Heart left ventricle (tissue), 13 donors: ENCODE measurements around the gene PLA2R1.

Experiments
- CTCF ChIP-seq, 12 donors: fragments of 200-600 bp; sonication (generic) in 4 of 12; IDR thresholded peaks; one replicate each; pipeline versions ENCODE4 v1.5.0 to v1.8.0; 2018 to 2022; ENCODE audit warnings: antibody characterized with exemption in 12 of 12, mild to moderate bottlenecking in 5 of 12
- POLR2A ChIP-seq, 2 donors: fragments of 450-650 bp; IDR thresholded peaks; one replicate each; pipeline ENCODE4 v1.6.1; 2017; ENCODE audit warnings: antibody characterized with exemption in 2 of 2, mild to moderate bottlenecking in 2 of 2, moderate library complexity in 2 of 2
- donor health status: ischemic (EF 13 %, LVEDD 7.1; RV severe dilation, severe dysfunction).
- donor health status: DM: no; HTN: yes; CAD: no.
- donor health status: DM: no; HTN: no; CAD: no.
- donor health status: ischemic (EF 25% LVEDD 6.9; RV normal size, moderate dysfunction).
- donor health status: ischemic (EF 25% LVEDD 5.7; RV mildly dilated, moderate dysfunction).
- donor health status: ischemic (EF 35%, LVEDD 5.7; RV mildly dilated, moderate dysfunction).
- donor health status: nonischemic (EF 11% LVEDD 7.7; RV severe dilation, severe dysfunction).
- donor health status: DM: yes; HTN: yes; CAD: no.
- donor health status: PGD.
- donor health status: ischemic (EF 29% LVEDD 5.4; RV normal size, mild dysfunction).
- donor health status: nonischemic (EF 23%, LVEDD 6.1; RV moderate dilation, normal function).

DNA sequence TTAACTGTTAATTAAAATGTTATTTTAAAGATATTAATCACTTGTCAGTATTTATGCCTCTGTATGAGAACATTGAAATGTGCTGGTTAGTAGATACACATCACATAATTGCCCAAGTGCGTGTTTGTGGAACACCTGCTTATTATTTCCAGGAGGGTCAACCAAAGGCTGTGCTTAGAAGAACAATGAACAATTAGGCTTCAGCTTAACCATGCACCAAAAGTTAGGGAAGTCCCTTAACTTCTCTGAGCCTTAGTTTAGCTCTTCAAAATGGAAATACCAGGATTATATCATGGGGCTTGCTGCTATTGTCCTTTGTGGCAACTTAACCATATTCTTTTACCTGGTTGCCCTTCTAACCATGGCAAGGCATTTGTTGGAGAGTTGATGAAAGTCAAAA is 43.0 kb upstream of the PLA2R1 start:
- TF ChIP-seq CTCF (IDR thresholded peaks at IDR 0.05) (no peak), POLR2A (IDR thresholded peaks at IDR 0.05) (no peak)
